CD8-positive, alpha-beta memory T cell (primary cell): ENCODE measurements around the gene MRPS18A. TPM values are rescaled to one million over a fixed set of nuclear protein-coding genes. Genes with fewer than 3 reads are reported as not detected.
"Not testable (repeated sequence)": the region's sequence is repeated elsewhere in the genome, so short reads cannot be mapped to it uniquely, and the experiment has no call there.

Experiments
- CTCF ChIA-PET: fragments of 350-600 bp; sonication (Branson Sonifier 250); formaldehyde crosslinking; loops from one replicate; lab custom pipeline; 2021; ENCODE audit warnings: antibody characterized with exemption; lab: Charles Lee
- POLR2A ChIA-PET: fragments of 350-600 bp; sonication (Branson Sonifier 250); formaldehyde crosslinking; loops from one replicate; lab custom pipeline; 2021; ENCODE audit warnings: antibody characterized with exemption; lab: Charles Lee
- DNase-seq, 5 donors: peaks; one replicate each; pipeline versions ENCODE4 v3.0.0 to v3.0.0-alpha.2; 2020 to 2022; ENCODE audit warnings: mixed read lengths in 1 of 5
- H3K27ac ChIP-seq: one replicate; pipeline ENCODE4 v1.7.0; 2013; ENCODE audit warnings: low read depth, mild to moderate bottlenecking, low read length, moderate library complexity
- H3K27me3 ChIP-seq: 2 replicates; pipeline ENCODE4 v1.7.0; 2013; ENCODE audit warnings: low read length, mild to moderate bottlenecking; ENCODE audit not compliant: insufficient read depth, poor library complexity, severe bottlenecking
- H3K36me3 ChIP-seq: 2 replicates; pipeline ENCODE4 v1.7.0; 2013; ENCODE audit warnings: mild to moderate bottlenecking, low read length, moderate library complexity; ENCODE audit not compliant: insufficient read depth
- H3K4me1 ChIP-seq: 2 replicates; pipeline ENCODE4 v1.7.0; 2013; ENCODE audit warnings: mild to moderate bottlenecking, low read length, moderate library complexity; ENCODE audit not compliant: insufficient read depth
- H3K4me3 ChIP-seq: 2 replicates; pipeline ENCODE4 v1.7.0; 2013; ENCODE audit warnings: mild to moderate bottlenecking, low read length
- H3K9me3 ChIP-seq: 2 replicates; pipeline ENCODE4 v1.7.0; 2013; ENCODE audit warnings: mild to moderate bottlenecking, low read length
- H3K27ac Mint-ChIP-seq, 8 donors: one replicate each; pipeline ENCODE4 v1.8.0; 2020 to 2021; ENCODE audit warnings: mixed read lengths in 8 of 8, mild to moderate bottlenecking in 6 of 8, inconsistent platforms in 3 of 8, moderate library complexity in 3 of 8
- H3K27me3 Mint-ChIP-seq, 2 donors: one replicate each; pipeline ENCODE4 v1.8.0; 2020 to 2021; ENCODE audit warnings: mixed read lengths in 2 of 2, mild to moderate bottlenecking in 1 of 2, moderate library complexity in 1 of 2
- H3K36me3 Mint-ChIP-seq, 3 donors: one replicate each; pipeline ENCODE4 v1.8.0; 2020 to 2021; ENCODE audit warnings: mixed read lengths in 3 of 3, inconsistent platforms in 1 of 3, mild to moderate bottlenecking in 1 of 3
- H3K4me1 Mint-ChIP-seq, 3 donors: one replicate each; pipeline ENCODE4 v1.8.0; 2020 to 2021; ENCODE audit warnings: mixed read lengths in 3 of 3, inconsistent platforms in 1 of 3, mild to moderate bottlenecking in 1 of 3
- H3K4me3 Mint-ChIP-seq, 7 donors: one replicate each; pipeline ENCODE4 v1.8.0; 2020 to 2021; ENCODE audit warnings: mixed read lengths in 7 of 7, mild to moderate bottlenecking in 6 of 7, moderate library complexity in 4 of 7, inconsistent platforms in 2 of 7
- H3K9me3 Mint-ChIP-seq, 5 donors: one replicate each; pipeline ENCODE4 v1.8.0; 2020 to 2022; ENCODE audit warnings: mixed read lengths in 5 of 5, mild to moderate bottlenecking in 3 of 5, moderate library complexity in 2 of 5, inconsistent platforms in 1 of 5
- polyA plus RNA-seq: library from polyadenylated mRNA; unstranded; fragments of 300-500 nt; fragmentation: Illumina TruSeq; gene quantifications from one replicate; pipeline ENCODE4 v1.2.3, GENCODE V29; 2021
- total RNA-seq, 2 experiments: library from RNA; stranded (reverse); gene quantifications; one replicate each; pipeline ENCODE4 v1.2.3, GENCODE V29; 2021

Gene MRPS18A
- total and polyA plus RNA-seq, 3 experiments from 2014 or later, result 60.4 to 65.2 (median 60.6) TPM

- H3K4me1 Mint-ChIP-seq, H3K36me3 Mint-ChIP-seq, H3K27ac ChIP-seq, H3K9me3 Mint-ChIP-seq, H3K36me3 ChIP-seq, H3K4me3 ChIP-seq, H3K4me1 ChIP-seq, H3K4me3 Mint-ChIP-seq, H3K9me3 ChIP-seq, POLR2A ChIA-PET, DNase-seq, H3K27me3 ChIP-seq: not testable (repeated sequence)
- peak overlapping the region in 1 of 8 donors; percentile 2 for H3K27ac Mint-ChIP-seq
- peaks cover 21 to 54% of the 10 kb centered on the region in 2 donors for H3K27me3 Mint-ChIP-seq
- CTCF ChIA-PET, result interaction anchor here (0.9 kb wide), 1 partner anchor 68 kb away, joined by 3 read pairs; no protein-coding TSS in a partner anchor
Observed at GRCh38 chr6:43700939-43701560, 13.5 kb upstream of the MRPS18A start.

DNA sequence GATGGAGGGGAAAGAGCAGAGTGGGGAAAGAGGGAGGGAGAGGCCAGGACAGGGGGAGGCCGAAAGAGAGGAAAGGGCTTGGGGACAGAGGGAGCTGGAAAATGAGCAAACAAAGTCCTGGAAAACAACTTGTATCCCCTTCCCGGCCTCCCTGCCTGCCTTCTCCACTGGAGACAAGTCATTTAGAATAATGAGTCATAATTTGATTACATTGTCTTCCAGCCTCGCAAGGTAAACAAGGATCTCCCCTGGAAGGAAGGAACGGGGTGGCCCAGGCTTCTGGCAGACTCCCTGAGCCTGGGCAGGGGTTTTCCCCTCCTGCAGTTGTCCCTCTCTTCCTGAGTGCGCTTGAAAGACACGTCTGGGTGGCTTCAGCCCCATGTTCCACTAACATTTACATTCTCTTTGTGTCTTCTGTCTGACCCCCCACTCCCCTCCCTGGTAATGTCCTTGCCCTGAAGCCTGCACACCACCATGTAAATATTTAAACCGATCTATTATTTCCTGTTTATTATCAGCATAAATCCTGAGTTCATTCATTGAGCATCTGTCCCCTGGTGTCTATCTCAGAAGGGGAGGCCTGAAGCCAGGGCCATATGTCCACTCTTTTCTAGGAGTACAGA lies 12.1 kb upstream of the MRPS18A start:
- H3K4me1 Mint-ChIP-seq, result no peaks in the 10 kb centered on the region

GRCh38 chr6:43698584-43699349 lies 11.2 kb upstream of the MRPS18A start:
- Histone ChIP-seq H3K27me3 (no peaks in the 10 kb centered on the region), H3K4me1 (no peaks in the 10 kb centered on the region), H3K27ac (peak overlapping the region; percentile 9), H3K9me3 (no peaks in the 10 kb centered on the region), H3K4me3 (no peak overlapping the region), H3K36me3 (no peaks in the 10 kb centered on the region)
- Mint-ChIP-seq H3K27ac (no peak overlapping the region), H3K9me3 (no peaks in the 10 kb centered on the region), H3K36me3 (peaks cover 0 to 2% (median 0%) of the 10 kb centered on the region in 3 donors), H3K4me3 (no peak overlapping the region), H3K4me1 (no peaks in the 10 kb centered on the region), H3K27me3 (peaks cover 18 to 61% of the 10 kb centered on the region in 2 donors)
- DNase-seq, result no peak
- POLR2A ChIA-PET, result no interaction called here
- CTCF ChIA-PET, result no interaction called here

More for the DNA sequence above, 12.1 kb upstream of the MRPS18A start:
- Histone ChIP-seq H3K27ac (no peak overlapping the region), H3K27me3 (no peaks in the 10 kb centered on the region), H3K4me3 (no peak overlapping the region), H3K4me1 (no peaks in the 10 kb centered on the region), H3K9me3 (no peaks in the 10 kb centered on the region), H3K36me3 (no peaks in the 10 kb centered on the region)
- H3K27ac Mint-ChIP-seq, result no peak overlapping the region
- no peak overlapping the region for H3K4me3 Mint-ChIP-seq
- H3K27me3 Mint-ChIP-seq, result peaks cover 18 to 58% of the 10 kb centered on the region in 2 donors
- H3K9me3 Mint-ChIP-seq, result no peaks in the 10 kb centered on the region
- POLR2A ChIA-PET, result no interaction called here
- no peak for DNase-seq
- H3K36me3 Mint-ChIP-seq, result peaks cover 0 to 2% (median 0%) of the 10 kb centered on the region in 3 donors
- CTCF ChIA-PET, result no interaction called here

GRCh38 chr6:43697421-43697820 lies 9.8 kb upstream of the MRPS18A start:
- CTCF ChIA-PET, result no interaction called here

DNA sequence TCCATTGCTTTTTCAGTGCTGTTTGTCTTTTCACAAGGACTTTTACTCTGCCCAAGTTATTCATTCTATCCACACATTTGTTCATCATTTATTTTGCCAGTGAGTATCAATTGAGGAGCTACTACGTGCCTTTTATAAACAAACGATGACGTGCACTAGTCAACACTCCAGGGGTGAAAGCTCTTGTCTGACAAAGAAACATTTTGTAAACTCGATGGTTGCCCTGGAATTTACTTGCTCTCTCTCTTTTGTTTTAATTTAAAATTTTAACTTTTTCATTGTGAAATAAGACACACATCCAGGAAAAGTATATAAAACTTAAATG lies 8.3 kb upstream of the MRPS18A start:
- Histone ChIP-seq H3K27ac (no peak overlapping the region), H3K4me1 (no peaks in the 10 kb centered on the region), H3K36me3 (no peaks in the 10 kb centered on the region), H3K27me3 (no peaks in the 10 kb centered on the region), H3K9me3 (no peaks in the 10 kb centered on the region), H3K4me3 (no peak overlapping the region)
- peaks cover 0 to 2% (median 0%) of the 10 kb centered on the region in 3 donors for H3K36me3 Mint-ChIP-seq
- no peak overlapping the region for H3K27ac Mint-ChIP-seq
- POLR2A ChIA-PET, result interaction anchor here (0.6 kb wide), 1 partner anchor 82 kb away, joined by 3 read pairs; no protein-coding TSS in a partner anchor
- H3K4me3 Mint-ChIP-seq, result no peak overlapping the region
- H3K4me1 Mint-ChIP-seq, result no peaks in the 10 kb centered on the region
- DNase-seq, result no peak
- peaks cover 9 to 38% of the 10 kb centered on the region in 2 donors for H3K27me3 Mint-ChIP-seq
- CTCF ChIA-PET, result no interaction called here
- H3K9me3 Mint-ChIP-seq, result no peaks in the 10 kb centered on the region

More at GRCh38 chr6:43697421-43697820, 9.8 kb upstream of the MRPS18A start:
- no peak overlapping the region for H3K4me3 Mint-ChIP-seq
- Histone ChIP-seq H3K27me3 (no peaks in the 10 kb centered on the region), H3K4me3 (no peak overlapping the region), H3K4me1 (no peaks in the 10 kb centered on the region), H3K9me3 (no peaks in the 10 kb centered on the region), H3K36me3 (no peaks in the 10 kb centered on the region), H3K27ac (no peak overlapping the region)
- H3K9me3 Mint-ChIP-seq, result no peaks in the 10 kb centered on the region
- POLR2A ChIA-PET, result no interaction called here
- peaks cover 0 to 2% (median 0%) of the 10 kb centered on the region in 3 donors for H3K36me3 Mint-ChIP-seq
- H3K4me1 Mint-ChIP-seq, result no peaks in the 10 kb centered on the region
- H3K27ac Mint-ChIP-seq, result no peak overlapping the region
- DNase-seq, result no peak
- peaks cover 17 to 50% of the 10 kb centered on the region in 2 donors for H3K27me3 Mint-ChIP-seq

- peaks cover 6 to 38% of the 10 kb centered on the region in 2 donors for H3K27me3 Mint-ChIP-seq
- Histone ChIP-seq H3K36me3 (no peaks in the 10 kb centered on the region), H3K27me3 (no peaks in the 10 kb centered on the region), H3K27ac (no peak overlapping the region), H3K9me3 (no peaks in the 10 kb centered on the region), H3K4me3 (no peak overlapping the region), H3K4me1 (no peaks in the 10 kb centered on the region)
- no peak overlapping the region for H3K27ac Mint-ChIP-seq
- ChIA-PET CTCF (interaction anchor here (1.0 kb wide), 1 partner anchor 9 kb away, joined by 4 read pairs; no protein-coding TSS in a partner anchor), POLR2A (interaction anchor here (0.6 kb wide), 1 partner anchor 82 kb away, joined by 3 read pairs; no protein-coding TSS in a partner anchor)
- H3K4me3 Mint-ChIP-seq, result no peak overlapping the region
- H3K36me3 Mint-ChIP-seq, result peaks cover 0 to 2% (median 0%) of the 10 kb centered on the region in 3 donors
- no peaks in the 10 kb centered on the region for H3K9me3 Mint-ChIP-seq
- no peak for DNase-seq
- H3K4me1 Mint-ChIP-seq, result no peaks in the 10 kb centered on the region
Observed at GRCh38 chr6:43695215-43695966, 7.8 kb upstream of the MRPS18A start.

DNA sequence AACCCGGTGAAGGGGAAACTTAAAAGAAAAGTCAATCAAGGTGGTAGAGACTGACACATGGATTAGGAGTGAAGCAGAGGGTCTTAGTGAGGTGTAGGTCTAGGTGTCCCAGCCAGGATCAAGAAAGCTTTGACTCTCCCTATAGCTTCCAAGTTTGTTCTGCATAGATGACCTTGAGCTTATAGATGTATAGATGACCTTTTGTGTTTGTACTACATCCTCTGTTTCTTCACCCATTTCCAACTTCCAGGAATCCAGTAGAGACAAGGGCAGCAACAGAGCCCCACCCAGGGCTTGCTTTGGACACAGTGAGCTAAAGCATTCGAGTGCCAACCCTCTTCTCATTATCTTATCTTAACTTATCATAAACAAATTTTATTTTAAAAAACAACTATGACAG lies 1.8 kb upstream of the MRPS18A start:
- CTCF ChIA-PET, result interaction anchor here (0.5 to 1.2 kb wide), 4 partner anchors 14 to 530 kb away, joined by 3 to 4 read pairs (median 3); partner anchors contain the start of gene VEGFA
- no peak for DNase-seq

More for the DNA sequence above, 1.8 kb upstream of the MRPS18A start:
- no peak overlapping the region for H3K27ac ChIP-seq
- H3K4me3 Mint-ChIP-seq, result peak overlapping the region in 2 of 7 donors; percentile 35 to 97
- peak overlapping the region in 1 of 8 donors; percentile 74 for H3K27ac Mint-ChIP-seq
- peaks cover 0 to 1% of the 10 kb centered on the region in 2 donors for H3K27me3 Mint-ChIP-seq
- H3K36me3 Mint-ChIP-seq, result peaks cover 0 to 11% (median 0%) of the 10 kb centered on the region in 3 donors
- H3K9me3 Mint-ChIP-seq, result no peaks in the 10 kb centered on the region
- POLR2A ChIA-PET, result no interaction called here
- H3K9me3 ChIP-seq, result no peaks in the 10 kb centered on the region
- no peak overlapping the region for H3K4me3 ChIP-seq
- H3K27me3 ChIP-seq, result no peaks in the 10 kb centered on the region
- peaks cover 18% of the 10 kb centered on the region for H3K4me1 ChIP-seq
- H3K36me3 ChIP-seq, result no peaks in the 10 kb centered on the region
- peaks cover 28 to 38% (median 33%) of the 10 kb centered on the region in 3 donors for H3K4me1 Mint-ChIP-seq
